Measurements from ENCODE around the gene DDX25.

The DDX25 gene

DNA sequence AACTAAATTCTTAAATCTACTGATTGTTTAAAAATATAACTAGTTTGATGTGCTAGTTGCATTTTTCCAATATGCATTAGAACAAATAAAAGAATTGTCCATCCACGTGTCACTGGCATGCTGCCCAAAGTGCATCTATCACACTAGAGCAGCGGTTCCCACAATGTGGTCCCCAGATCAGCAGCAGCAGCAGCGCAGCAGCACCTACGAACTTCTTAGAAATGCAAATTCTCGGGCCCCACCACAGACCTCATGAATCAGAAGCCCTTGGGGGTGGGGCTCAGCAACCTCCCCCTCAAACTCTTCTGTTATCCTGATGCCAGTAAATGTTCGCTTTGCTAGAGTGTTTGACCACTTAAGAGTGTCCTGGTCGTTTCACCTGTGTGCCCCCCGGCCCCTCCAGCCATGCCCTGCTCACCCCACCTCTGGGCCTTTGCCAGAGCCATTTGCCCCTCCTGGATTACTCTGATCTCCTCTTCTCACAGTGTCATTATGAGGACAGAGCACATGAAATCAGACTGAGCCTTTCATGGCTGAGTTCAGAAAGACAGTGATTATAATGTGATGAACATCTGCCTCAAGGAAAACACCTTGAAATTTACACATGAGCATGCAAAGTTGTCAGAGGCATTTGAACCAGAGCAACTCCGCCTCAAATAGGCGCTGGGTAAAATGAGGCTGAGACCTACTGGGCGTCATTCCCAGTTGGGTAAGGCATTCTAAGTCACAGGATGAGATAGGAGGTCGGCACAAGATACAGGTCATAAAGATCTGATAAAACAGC lies 28.9 kb downstream of the DDX25 start:
- DNase-seq (ENCODE audit: low read depth, low spot score), result no peak
- no peak overlapping the region for H3K27ac ChIP-seq

DNA sequence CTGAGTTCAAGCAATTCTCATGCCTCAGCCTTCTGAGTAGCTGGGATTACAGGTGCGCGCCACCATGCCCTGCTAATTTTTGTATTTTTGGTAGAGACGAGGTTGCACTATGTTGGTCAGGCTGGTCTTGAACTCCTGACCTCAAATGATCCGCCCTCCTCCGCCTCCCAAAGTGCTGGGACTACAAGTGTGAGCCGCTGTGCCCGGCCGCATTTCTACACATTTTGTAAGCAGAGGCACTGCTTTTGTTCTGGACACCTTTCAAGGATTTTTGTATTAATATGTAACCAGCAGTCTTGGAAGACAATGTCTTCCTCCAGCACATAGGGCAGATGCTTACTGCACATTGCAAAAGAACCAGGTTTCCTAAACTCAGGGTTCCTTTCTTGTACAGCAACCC lies 30.2 kb downstream of the DDX25 start:
- no peak for DNase-seq (ENCODE audit: low read depth, low spot score)
- H3K27ac ChIP-seq, result no peak overlapping the region

DNA sequence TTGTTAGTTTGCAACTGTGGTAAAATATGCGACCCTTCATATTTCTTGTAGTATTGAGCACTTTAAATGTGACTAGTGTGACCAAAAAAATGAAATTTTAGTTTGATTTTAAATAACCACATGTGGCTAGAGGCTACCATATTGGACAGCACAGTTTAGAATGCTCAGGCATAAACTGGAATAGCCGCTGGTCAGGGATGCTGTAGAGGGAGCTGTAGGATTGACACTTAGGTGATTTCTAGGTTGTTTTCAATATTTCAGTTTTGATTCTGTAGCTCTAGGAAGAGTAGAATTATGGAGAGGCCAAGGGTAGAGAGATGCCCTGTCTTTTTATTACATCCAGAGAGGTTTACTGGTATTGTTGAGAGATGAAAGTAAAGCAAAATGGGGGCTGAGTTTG lies 30.7 kb downstream of the DDX25 start:
- DNase-seq (ENCODE audit: low read depth, low spot score), result no peak
- H3K27ac ChIP-seq, result no peak overlapping the region

DNA sequence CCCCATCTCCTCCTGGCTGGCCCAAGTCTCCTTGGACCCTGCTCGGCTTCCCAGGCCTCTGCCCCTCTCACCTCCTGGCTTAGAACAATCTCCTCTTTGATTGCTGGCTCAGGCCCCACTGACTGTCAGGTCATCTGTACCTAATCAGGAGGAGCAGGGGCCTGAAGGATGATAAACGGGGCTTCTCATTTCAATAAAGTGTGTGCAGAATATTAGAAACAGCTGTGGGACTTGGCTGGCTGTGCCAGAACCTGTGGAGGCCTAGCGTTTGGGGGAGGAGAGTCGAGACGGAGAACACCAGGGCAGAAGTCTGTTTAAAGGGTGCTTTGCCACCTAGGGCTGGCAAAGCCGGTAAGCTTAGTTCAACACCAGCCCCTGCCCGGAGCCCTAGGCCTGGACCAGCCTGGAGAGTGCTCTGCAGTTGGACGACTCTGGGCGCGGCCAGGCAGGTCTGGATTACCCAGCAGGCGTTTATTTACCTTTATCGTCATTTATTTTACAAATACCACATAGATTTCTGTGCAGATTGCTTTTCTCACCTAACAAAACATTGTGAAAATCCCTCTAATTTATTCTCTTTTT lies 31.4 kb downstream of the DDX25 start:
- no peak overlapping the region for H3K27ac ChIP-seq
- no peak for DNase-seq (ENCODE audit: low read depth, low spot score)

DNA sequence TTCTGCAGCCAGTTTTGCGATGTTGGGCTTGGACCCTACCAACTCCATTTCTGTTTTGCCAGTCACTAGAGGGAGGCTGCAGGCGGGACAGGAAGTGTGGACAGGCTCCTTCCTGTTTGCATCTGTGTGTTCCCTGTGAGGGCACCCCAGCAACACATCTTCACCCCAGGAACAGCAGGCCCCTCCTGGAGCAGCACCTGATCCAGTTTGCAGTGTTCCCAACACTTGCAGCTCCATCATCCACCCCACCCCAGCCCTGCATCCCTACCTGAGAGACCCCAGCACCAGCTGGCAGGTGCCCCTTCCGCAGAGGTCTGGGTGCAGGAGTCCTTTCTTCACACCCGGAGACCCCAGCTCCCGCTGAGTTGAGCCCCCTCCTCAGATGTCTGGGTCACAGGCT lies 34.1 kb downstream of the DDX25 start:
- no peak for DNase-seq (ENCODE audit: low read depth, low spot score)

DNA sequence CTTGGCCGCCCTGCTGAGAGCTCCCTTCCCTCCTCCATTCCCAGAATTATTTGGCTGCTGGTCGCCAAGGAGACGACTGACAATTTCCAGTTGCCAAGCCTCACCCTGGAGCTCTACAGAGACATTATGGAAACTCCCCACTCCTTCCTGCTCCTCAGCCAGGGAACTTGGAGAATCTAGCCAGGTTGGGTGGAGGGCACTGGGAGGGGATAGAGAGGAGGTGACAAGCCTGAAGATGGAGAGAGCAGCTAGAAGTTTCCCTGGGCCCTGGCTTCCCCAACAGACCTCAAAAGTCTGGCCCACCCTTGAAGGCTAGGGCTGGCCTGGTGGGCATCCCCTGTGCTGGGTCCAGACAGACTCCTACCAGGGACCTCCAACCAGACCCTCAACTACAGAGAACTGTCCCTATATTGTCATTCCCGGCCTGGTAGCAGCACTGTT lies 34.8 kb downstream of the DDX25 start:
- no peak overlapping the region for H3K27ac ChIP-seq
- no peak for DNase-seq (ENCODE audit: low read depth, low spot score)

More for the DNA sequence above, 34.1 kb downstream of the DDX25 start:
- no peak overlapping the region for H3K27ac ChIP-seq

DNA sequence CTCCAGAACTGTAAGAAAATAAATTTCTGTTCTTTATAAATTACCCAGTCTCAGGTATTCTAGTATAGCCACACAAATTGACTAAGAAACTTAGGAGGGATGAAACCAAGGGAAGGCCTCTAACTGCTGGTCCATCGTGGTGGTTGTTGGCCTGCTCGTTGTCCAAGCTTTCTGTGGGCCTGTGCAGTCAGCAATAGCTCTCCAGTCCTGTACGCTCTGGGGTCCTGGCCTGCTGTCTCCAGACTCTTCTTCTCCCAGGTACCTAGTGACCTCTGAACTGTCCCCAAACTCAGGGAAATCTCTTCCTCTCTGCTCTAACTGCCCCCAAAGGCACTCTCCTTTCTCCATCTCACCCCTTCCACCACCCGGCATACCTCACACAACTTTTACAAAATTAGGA lies 35.8 kb downstream of the DDX25 start:
- H3K27ac ChIP-seq, result no peak overlapping the region
- DNase-seq (ENCODE audit: low read depth, low spot score), result no peak

DNA sequence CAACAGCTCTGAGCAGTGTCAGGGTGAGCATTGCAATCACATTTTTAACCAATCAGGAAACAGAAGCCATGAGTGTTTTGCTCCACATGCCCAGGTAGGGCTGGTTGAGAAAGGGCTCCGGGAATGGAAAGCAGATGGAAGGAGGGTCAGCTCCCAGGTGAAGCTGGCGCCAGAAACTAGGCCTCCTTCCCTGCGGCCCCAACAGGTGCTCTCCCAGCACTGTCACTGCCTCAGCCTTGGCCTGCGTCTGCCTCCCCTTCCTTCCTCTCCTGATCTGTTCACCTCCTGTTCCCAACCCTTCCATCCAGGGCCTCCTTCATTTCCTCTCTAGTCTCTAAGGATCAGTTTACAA lies 36.9 kb downstream of the DDX25 start:
- DNase-seq (ENCODE audit: low read depth, low spot score), result no peak
- no peak overlapping the region for H3K27ac ChIP-seq

DNA sequence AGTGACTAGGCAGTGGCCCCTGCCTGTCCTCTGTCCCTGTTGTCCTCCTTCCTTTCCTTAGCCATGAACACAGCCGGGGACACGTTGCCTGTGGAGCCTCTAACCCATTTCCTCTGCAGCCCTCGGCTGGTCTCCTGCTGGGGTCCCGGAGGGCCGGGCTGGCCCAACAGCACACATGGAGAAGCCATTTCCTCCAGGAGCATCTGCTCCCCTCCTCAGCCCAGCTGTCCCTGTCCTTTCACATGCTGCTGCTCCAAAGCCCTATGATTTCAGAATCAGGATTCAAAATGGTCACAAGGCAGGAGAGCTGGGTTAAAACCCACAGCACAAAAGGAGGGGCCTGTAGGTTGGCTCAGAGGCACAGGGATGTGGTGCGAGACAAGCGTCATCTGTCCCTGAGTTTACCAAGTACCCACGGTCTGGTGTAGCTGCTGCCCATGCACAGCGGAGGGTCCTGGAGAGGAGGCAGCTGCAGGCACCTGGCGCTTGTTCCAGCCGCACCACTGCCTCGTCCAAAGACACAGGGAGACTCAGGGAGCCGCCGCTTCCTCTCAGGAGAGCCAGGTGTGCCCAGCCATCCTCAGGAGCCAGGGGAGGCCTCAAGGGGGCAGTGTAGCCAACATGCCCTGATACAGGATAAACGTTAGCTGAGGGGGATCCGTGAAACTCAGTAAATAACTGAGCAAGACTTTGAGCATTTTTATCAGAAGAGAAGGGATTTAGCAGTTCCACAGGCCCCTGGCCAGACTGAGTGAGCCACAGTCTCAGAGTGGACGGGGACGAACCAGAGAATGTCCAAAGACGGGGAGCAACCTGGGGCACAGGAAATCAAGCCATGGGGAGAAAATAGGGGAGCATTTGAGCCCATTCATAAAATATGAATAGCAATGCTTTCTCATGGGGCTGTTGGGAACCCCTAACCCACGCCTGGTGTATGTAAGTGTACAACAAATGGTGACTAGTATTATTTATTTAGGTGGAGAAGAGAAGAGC lies 37.6 kb downstream of the DDX25 start:
- no peak for DNase-seq (ENCODE audit: low read depth, low spot score)

DNA sequence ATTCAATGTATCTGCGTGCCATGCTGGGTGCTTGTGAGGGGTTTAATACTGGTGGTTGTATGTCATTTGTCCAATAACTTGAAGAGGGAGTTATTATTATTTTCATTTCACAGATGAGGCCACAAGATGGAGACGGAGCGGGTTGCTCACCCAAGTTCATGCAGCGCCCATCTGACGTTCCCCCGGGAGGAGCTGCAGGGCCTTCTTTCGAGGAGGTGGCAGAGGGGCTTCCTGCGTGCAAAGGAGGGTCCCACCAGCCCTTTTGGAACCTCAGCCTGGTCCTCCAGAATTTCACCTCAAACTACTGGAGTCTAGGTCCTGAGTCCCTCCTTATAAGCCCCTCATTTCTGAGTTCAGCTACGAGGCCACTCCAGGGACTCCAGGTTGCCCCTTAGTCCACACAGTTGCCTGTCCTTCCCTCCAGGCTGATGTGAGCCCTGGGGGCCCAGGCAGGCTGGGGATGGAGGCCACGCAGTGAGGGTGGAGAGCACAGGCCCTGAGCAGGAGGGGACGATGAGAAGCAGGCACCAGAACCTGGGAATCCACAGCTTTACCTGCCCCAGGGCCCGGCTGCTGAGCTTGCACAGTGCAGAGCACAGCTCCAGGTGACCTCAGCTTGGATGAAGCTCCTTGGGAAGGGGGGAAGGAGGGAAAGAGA lies 38.6 kb downstream of the DDX25 start:
- H3K27ac ChIP-seq, result no peak overlapping the region
- DNase-seq (ENCODE audit: low read depth, low spot score), result no peak

More for the DNA sequence above, 37.6 kb downstream of the DDX25 start:
- H3K27ac ChIP-seq, result no peak overlapping the region

DNA sequence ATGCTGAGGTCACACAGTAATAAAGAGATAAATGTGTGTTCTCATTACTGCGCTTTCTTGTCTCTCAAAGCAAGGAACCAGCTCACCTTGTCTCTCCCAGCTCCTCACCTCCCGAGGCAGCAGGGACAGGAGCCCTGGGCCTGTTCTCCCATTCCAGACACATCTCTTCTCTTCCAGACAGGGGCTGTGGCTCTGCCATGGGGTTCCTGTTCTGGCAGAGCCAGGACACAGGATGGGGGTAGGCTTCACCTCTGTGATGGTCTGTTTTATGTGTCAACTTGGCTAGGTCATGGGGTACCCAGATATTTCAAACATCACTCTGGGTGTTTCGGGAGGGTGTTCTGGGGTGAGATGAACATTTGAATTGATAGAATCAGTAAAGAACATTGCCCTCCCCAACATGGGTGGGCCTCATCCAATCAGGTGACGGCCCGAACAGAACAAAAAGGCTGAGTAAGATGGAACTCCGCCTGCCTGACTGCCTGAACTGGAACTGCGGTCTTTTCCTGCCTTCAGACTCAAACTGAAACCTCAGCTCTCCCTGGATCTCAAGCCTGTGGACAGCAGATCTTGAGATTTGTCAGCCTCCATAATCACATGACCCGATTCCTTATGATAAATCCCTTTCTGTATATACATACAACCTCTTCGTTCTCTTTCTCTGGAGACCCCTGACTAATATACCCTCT lies 39.5 kb downstream of the DDX25 start:
- no peak for DNase-seq (ENCODE audit: low read depth, low spot score)
- H3K27ac ChIP-seq, result no peak overlapping the region

DNA sequence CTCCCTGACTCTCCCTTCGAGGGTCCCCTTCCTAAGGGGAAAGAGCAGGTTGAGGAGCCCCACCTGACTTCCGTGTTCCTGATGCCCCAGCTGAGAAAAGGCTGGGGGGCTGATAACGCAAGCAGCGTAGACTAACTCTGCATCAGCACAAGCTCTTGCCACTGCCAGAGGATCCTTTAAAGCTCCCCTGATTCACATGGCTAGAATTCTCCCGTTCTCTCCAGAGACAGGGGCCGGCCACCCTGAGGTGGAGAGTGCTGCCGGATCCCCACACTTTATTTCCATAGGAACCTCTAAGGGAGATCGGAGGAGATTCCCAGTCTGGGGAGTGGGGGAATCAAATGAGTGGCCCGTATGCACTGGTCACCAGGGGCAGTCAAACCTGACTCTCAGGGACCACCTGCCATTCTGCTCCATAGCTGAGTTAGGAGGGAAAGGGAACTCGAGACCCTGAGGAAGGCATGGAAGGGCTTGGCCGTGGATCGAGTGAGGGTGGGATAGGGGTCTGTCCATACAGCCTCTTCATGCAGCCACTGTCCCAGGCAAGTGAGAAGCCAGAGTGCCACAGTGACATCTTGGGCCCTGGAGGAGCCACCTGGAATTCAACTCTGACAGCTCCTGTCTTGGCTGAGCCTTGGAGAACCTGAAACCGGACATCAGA lies 40.2 kb downstream of the DDX25 start:
- DNase-seq (ENCODE audit: low read depth, low spot score), result no peak

DNA sequence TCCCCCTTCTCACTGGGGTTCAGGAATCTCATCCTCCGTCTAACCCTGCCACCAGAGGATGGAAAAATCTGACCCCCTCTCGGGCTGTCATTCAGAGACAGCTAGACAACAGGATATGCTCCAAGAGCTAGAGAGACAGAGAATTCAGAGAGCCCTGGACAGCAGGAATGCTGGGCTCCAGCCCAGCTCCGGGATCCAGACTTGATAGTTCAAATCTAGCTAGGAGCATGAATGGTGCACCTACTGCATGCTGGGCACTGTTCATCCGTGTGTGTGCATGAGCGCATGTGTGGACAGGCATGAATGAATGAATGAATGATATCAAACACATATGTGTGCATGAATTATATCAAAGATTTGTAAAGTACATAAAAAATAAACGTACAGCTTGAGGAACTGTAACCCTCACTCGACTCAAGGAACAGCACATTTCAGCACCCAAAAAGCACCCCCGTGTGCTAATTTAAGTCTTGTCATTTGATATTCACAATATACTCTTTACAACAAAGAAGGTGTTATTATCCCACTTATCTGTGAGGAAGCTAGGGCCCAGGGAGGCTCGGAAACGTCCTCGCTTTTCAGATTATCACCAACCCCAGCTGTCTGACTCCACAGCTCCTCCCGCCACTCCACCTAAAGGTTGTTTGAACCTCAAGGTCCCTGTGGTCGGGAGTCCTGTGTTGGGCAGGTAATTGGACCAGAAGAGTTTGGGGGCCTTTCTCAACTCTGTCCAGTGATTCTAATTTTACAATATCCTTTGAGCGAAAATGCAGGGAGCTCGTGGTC lies 40.9 kb downstream of the DDX25 start:
- H3K27ac ChIP-seq, result no peak overlapping the region
- DNase-seq (ENCODE audit: low read depth, low spot score), result no peak

More for the DNA sequence above, 40.2 kb downstream of the DDX25 start:
- H3K27ac ChIP-seq, result no peak overlapping the region

DNA sequence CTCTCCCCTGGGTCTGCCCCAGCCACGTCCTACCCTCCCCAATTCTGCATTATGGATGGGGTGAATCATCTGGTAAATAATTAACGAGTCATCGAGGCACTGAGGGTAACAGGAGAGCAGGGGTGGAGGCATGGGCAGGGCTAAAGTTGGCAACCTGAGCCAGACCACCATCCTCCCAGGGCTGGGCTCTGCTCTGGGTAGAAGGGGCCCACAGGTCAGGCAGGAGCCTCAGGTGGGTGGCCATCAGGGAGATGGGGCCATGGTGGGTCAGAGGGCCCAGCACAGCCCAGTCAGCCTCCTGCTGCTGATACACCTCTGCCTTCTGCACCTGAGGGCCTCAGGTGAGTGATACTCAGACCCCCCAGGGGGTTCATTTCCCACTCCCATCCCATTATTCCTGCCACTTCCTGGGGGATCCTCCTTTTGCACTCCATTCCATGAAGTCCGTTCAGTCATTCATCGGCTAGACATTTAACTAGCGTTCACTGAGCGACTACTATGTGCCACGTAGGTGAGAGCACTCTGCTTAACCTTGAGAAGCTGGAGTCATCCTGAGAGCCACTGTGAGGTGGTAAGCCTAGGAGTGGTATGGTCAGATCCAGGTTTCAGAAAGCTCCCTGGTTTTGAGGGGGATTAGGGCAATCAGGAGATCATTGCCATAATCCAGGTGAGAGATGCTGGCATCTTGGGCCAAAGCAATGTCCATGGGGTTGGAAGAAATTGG lies 41.7 kb downstream of the DDX25 start, which contains the start of gene VSIG10L2:
VSIG10L2 (plus strand) TSS at position 248 of the 724 bp plus-strand sequence; CDS start at position 260, 12 bp downstream.
- DNase-seq (ENCODE audit: low read depth, low spot score), result no peak
- H3K27ac ChIP-seq, result no peak within 1 kb of the TSS

DNA sequence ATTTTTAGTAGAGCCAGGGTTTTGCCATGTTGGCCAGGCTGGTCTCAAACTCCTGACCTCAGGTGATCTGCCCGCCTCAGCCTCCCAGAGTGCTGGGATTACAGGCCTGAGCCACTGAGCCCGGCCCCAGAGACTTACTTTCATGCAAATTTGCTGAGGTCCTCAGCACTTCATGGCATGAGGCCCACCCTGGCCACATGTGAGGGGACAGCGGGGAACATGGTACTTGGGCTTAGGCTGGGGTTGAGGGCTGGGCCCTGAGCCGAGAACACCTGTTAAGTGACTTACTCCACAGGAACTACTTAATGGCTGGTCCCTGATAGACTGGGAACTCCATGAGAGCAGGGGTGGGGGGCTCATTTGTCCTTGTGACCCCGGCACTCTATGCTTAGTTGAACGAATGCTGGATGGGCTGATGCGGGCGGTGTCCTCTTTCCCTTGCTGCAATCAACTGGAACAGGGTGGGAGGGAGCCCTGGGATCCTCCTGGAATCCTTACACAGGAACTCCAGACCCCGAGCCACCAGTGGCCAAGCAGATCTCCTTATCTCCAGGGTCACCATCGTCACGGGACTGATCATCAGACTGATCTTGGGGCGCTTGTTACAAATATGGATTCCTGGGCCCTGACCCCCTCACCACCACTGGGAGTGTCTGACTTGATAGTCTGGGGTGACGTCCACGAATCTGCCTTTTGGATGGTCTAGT lies 42.6 kb downstream of the DDX25 start:
- no peak for DNase-seq (ENCODE audit: low read depth, low spot score)

DNA sequence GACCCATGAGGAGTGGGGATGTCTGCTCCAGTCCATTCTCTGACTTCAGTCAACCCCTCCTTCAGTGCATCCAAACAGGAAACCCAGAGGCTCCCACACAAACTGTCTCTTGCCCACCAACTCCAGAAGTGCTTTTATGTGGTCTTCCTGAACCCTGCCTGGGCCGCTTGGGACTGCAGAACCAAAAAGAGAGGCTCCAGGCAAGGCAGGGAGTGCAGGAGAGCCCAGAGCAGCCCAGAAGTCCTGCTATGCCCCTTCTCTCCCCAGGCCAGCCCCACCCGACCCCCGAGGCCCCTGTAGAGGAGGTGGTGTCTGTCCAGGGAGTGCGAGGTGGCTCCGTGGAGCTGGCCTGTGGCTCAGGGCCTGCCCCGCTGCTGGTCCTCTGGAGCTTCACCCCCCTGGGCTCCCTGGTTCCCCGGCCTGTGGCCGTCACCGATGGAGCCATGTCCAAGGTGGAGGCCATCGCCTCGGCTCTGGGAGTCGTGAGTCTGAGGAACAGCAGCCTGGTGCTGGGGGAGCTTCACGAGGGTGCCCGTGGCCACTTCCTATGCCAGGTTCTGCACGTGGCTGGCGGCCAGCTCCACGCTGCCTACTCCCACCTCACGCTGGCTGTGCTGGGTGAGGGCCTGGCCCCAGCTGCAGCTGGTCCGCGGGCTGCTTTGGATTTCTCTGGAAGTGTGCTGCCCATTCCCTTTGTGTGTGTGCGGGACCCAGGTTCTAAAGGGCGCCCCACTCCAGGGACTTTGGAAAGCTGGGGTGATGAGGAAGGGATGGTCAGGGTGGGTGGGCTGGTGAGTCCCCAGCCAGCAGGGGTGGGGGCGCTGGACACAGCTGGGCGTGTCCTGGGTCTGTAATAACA lies 43.3 kb downstream of the DDX25 start:
- no peak for DNase-seq (ENCODE audit: low read depth, low spot score)
- H3K27ac ChIP-seq, result no peak overlapping the region

More for the DNA sequence above, 42.6 kb downstream of the DDX25 start:
- no peak overlapping the region for H3K27ac ChIP-seq

Data from epithelial cell of prostate (primary cell).